ENCODE data around the gene ENOSF1. TPM values are rescaled to one million over a fixed set of nuclear protein-coding genes. Genes with fewer than 3 reads are reported as not detected.

The ENOSF1 gene
- total and polyA plus RNA-seq, 7 donors: 5.1 to 27.2 (median 6.1) TPM

GRCh38 chr18:744832-745597 is 32.6 kb upstream of the ENOSF1 start:
- DNase-seq: no peak
- 68 to 93% (median 88%) methylated on average over 2 of the region's 2 CpGs for WGBS, 3 donors
- Histone ChIP-seq H3K36me3 (ENCODE audit: insufficient read depth in 1 of 2, low read depth in 1 of 2) (peaks cover 0 to 72% of the 10 kb centered on the region in 2 donors), H3K27ac (no peak overlapping the region), H3K4me3 (no peak overlapping the region), H3K9me3 (no peaks in the 10 kb centered on the region), H3K4me1 (no peaks in the 10 kb centered on the region), H3K27me3 (ENCODE audit: insufficient read depth in 3 of 3, low read length in 2 of 3) (no peaks in the 10 kb centered on the region)
- ATAC-seq: no peak
- intact Hi-C loops (cut with DNase I): loop anchor here (5.0 kb wide), 2 partner anchors 67 to 87 kb away; partner anchors contain the start of gene YES1 (in 2 of the 2)
- no peak for TF ChIP-seq CTCF (IDR thresholded peaks at IDR 0.05)

GRCh38 chr18:741931-742512 is 29.6 kb upstream of the ENOSF1 start:
- no peaks in the 10 kb centered on the region for H3K27me3 ChIP-seq (ENCODE audit: insufficient read depth in 3 of 3, low read length in 2 of 3)
- no peak overlapping the region for H3K4me3 ChIP-seq
- no peaks in the 10 kb centered on the region for H3K4me1 ChIP-seq
- no peaks in the 10 kb centered on the region for H3K9me3 ChIP-seq
- H3K27ac ChIP-seq: no peak overlapping the region
- peak; percentile 80 for TF ChIP-seq CTCF (IDR thresholded peaks at IDR 0.05)
- ATAC-seq (peak; percentile 54 to 89 (median 70)), DNase-seq (no peak)
- peaks cover 0 to 89% of the 10 kb centered on the region in 2 donors for H3K36me3 ChIP-seq (ENCODE audit: insufficient read depth in 1 of 2, low read depth in 1 of 2)
- intact Hi-C loops (cut with DNase I): loop anchor here (1.0 to 5.0 kb wide), 3 partner anchors 70 to 90 kb away; partner anchors contain the start of gene YES1 (in 2 of the 2)

GRCh38 chr18:732371-732770 is 19.9 kb upstream of the ENOSF1 start:
- TF ChIP-seq CTCF (IDR thresholded peaks at IDR 0.05): no peak
- Histone ChIP-seq H3K27me3 (ENCODE audit: insufficient read depth in 3 of 3, low read length in 2 of 3) (no peaks in the 10 kb centered on the region), H3K36me3 (ENCODE audit: insufficient read depth in 1 of 2, low read depth in 1 of 2) (peaks cover 0 to 70% of the 10 kb centered on the region in 2 donors), H3K27ac (no peak overlapping the region), H3K9me3 (no peaks in the 10 kb centered on the region), H3K4me1 (no peaks in the 10 kb centered on the region), H3K4me3 (no peak overlapping the region)
- DNase-seq: no peak
- 92 to 97% (median 94%) methylated on average over 3 of the region's 3 CpGs for WGBS, 3 donors
- intact Hi-C loops (cut with DNase I): no loop called here
- ATAC-seq: no peak

GRCh38 chr18:731185-731584 is 18.8 kb upstream of the ENOSF1 start:
- Histone ChIP-seq H3K27me3 (ENCODE audit: insufficient read depth in 3 of 3, low read length in 2 of 3) (no peaks in the 10 kb centered on the region), H3K27ac (no peak overlapping the region), H3K4me1 (no peaks in the 10 kb centered on the region), H3K9me3 (no peaks in the 10 kb centered on the region), H3K36me3 (ENCODE audit: insufficient read depth in 1 of 2, low read depth in 1 of 2) (peaks cover 0 to 58% of the 10 kb centered on the region in 2 donors), H3K4me3 (no peak overlapping the region)
- DNase-seq: no peak
- intact Hi-C loops (cut with DNase I): no loop called here
- TF ChIP-seq CTCF (IDR thresholded peaks at IDR 0.05): no peak
- ATAC-seq: no peak

All from psoas muscle (tissue), 8 donors.